ENCODE results near the gene DNAH8.

The DNAH8 gene

DNA sequence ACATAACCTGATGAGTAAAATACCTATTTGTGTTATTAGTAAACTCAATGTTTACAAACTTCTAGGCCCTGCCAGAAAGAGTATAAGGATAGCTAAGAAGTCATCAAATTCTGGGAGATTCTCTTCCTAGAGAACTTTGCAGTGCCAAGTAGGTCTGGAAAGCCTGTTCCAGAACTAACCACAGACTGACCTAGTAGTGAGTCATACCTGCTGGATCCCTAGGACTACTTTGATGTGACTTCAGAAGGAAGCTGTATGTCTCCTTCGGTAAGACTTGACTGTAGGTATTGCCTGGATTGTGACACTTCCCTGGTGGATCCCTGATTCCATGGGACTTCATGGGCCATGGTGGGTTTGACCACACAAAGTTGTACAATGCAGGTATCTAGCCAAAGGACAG lies 131.7 kb downstream of the DNAH8 start:
- DNase-seq (ENCODE audit: insufficient read length, low spot score) = no peak
- no peak for FAIRE-seq
- TF ChIP-seq, protein P1, sequence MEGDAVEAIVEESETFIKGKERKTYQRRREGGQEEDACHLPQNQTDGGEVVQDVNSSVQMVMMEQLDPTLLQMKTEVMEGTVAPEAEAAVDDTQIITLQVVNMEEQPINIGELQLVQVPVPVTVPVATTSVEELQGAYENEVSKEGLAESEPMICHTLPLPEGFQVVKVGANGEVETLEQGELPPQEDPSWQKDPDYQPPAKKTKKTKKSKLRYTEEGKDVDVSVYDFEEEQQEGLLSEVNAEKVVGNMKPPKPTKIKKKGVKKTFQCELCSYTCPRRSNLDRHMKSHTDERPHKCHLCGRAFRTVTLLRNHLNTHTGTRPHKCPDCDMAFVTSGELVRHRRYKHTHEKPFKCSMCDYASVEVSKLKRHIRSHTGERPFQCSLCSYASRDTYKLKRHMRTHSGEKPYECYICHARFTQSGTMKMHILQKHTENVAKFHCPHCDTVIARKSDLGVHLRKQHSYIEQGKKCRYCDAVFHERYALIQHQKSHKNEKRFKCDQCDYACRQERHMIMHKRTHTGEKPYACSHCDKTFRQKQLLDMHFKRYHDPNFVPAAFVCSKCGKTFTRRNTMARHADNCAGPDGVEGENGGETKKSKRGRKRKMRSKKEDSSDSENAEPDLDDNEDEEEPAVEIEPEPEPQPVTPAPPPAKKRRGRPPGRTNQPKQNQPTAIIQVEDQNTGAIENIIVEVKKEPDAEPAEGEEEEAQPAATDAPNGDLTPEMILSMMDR (IDR thresholded peaks at IDR 0.05; ENCODE audit: insufficient read depth, missing control alignments) = no peak

DNA sequence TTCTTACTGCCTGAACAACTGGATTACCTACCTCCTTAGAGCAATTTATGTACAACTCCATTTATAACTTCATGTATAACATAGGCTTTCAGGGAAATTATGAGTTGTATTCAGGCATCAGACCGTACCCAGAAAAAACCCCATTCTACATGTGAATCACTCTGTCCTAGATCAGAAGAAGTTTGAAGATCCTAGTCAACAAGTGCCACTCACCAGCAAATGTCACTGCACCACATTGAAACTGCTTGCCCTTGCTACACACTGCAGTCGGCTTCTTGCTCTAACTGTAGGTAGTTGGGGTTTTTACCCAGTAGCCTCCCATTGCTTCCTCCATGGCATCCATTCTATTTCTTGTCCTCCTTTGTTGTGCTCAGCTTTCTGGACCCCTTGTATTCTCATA lies 132.4 kb downstream of the DNAH8 start:
- no peak for FAIRE-seq
- TF ChIP-seq, protein P1 (IDR thresholded peaks at IDR 0.05; ENCODE audit: insufficient read depth, missing control alignments) = no peak

GRCh38 chr6:38848760-38849159 lies 133.6 kb downstream of the DNAH8 start:
- DNase-seq (ENCODE audit: insufficient read length, low spot score) = no peak

More for the DNA sequence above, 132.4 kb downstream of the DNAH8 start:
- no peak for DNase-seq (ENCODE audit: insufficient read length, low spot score)

DNA sequence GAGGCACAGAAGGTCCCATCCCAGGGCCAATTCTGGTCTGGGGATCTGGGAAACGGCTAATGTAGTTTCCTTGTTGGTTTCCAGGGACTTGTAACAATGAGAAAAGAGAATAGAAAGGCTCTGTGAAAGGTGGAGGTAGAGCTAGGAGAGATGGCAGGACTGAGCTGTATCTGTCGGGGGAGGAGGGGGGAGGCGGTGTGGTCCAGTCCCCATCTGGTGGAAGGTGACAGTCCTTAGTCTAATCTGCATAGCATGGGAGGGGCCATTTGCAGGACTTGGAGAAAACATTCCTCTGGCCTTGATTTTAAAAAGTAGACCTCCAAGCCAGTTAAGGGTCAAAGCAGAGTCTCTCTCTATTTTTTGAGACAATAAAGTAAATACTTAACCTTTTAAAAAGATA lies 137.1 kb downstream of the DNAH8 start:
- FAIRE-seq = no peak

More at GRCh38 chr6:38848760-38849159, 133.6 kb downstream of the DNAH8 start:
- TF ChIP-seq, protein P1 (IDR thresholded peaks at IDR 0.05; ENCODE audit: insufficient read depth, missing control alignments) = no peak
- FAIRE-seq = no peak

DNA sequence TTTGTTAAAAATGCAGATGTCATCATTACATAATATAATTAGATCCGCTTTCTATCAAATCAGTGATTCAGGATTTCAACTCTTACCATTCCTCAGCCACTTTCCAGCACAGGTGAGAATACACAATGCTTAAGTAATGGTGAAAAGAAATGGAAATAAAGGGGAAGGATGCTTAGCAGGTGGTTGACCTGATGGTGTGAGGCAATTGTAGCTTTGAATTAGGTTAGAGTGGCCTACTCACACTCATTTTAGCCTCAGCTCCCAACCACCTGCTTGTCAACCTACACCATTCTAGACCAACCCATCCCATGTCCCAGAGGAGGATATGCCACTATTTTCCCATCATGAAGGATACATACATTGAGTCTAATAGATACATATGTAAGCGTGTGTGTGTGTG lies 138.1 kb downstream of the DNAH8 start:
- FAIRE-seq (no peak), DNase-seq (ENCODE audit: insufficient read length, low spot score) (no peak)
- TF ChIP-seq, protein P1 (IDR thresholded peaks at IDR 0.05; ENCODE audit: insufficient read depth, missing control alignments) = no peak

More for the DNA sequence above, 137.1 kb downstream of the DNAH8 start:
- DNase-seq (ENCODE audit: insufficient read length, low spot score) = no peak
- TF ChIP-seq, protein P1 (IDR thresholded peaks at IDR 0.05; ENCODE audit: insufficient read depth, missing control alignments) = no peak

GRCh38 chr6:38856492-38856891 lies 141.4 kb downstream of the DNAH8 start:
- DNase-seq (ENCODE audit: insufficient read length, low spot score) = no peak
- FAIRE-seq = no peak

DNA sequence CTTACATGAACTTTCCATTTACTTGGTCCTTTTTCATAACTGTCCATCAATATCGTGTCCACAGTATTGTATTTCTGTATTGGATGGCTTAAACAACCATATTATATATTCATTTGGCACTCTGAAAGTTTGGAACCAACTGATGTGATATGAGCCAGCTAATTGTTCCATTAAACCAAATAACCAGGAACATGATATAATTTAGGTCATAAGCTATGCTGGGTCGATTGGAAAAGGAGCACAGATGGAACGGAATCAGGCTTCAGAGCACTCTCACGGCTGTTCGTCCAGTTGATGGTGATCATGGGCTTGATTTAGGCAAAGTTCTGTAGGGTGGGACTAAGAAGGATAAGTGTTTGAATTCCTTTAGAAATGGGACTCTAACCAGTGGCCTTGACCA lies 142.7 kb downstream of the DNAH8 start:
- no peak for FAIRE-seq
- TF ChIP-seq, protein P1 (IDR thresholded peaks at IDR 0.05; ENCODE audit: insufficient read depth, missing control alignments) = no peak
- no peak for DNase-seq (ENCODE audit: insufficient read length, low spot score)

More at GRCh38 chr6:38856492-38856891, 141.4 kb downstream of the DNAH8 start:
- TF ChIP-seq, protein P1 (IDR thresholded peaks at IDR 0.05; ENCODE audit: insufficient read depth, missing control alignments) = no peak

All from D721Med (cell line).